Panc1 (cell line): Measurements from ENCODE around the gene ZDHHC9. TPM values are rescaled to one million over a fixed set of nuclear protein-coding genes. Genes with fewer than 3 reads are reported as not detected.

Experiments
- ATAC-seq: fragments of 200-7000 bp; cut with Tn5 transposase; 2 replicates; pipeline ENCODE4 v1.9.1; 2020; ENCODE audit warnings: mild to moderate bottlenecking, moderate library complexity
- BruUV-seq: library from RNA; stranded (reverse); fragments of 400-500 nt; replicated peaks from 2 replicates; lab custom pipeline; 2021; lab: Mats Ljungman, UMichigan
- CTCF ChIA-PET: fragments of 300-600 bp; sonication (Branson Sonifier 250); formaldehyde crosslinking; loops from one replicate; lab custom pipeline; 2022; ENCODE audit warnings: antibody characterized with exemption; lab: Charles Lee
- POLR2A ChIA-PET: fragments of 300-600 bp; sonication (Branson Sonifier 250); formaldehyde crosslinking; loops from one replicate; lab custom pipeline; 2022; ENCODE audit warnings: antibody characterized with exemption; lab: Charles Lee
- DNase-seq: peaks from one replicate; pipeline ENCODE4 v3.0.0-alpha.2; 2010; ENCODE audit warnings: low read depth, low spot score
- H3K27ac ChIP-seq: 2 replicates; pipeline ENCODE4 v1.5.1; 2011; ENCODE audit warnings: mild to moderate bottlenecking, low read length, inconsistent platforms
- H3K27me3 ChIP-seq: fragments of 200-500 bp; sonication (Bioruptor generic); 2 replicates; pipeline ENCODE4 v1.6.0; 2014; ENCODE audit warnings: low read length, inconsistent platforms; ENCODE audit not compliant: control insufficient read depth, insufficient read depth
- H3K36me3 ChIP-seq: fragments of 200-500 bp; sonication (Bioruptor generic); 2 replicates; pipeline ENCODE4 v1.5.1; 2014; ENCODE audit warnings: inconsistent platforms, mild to moderate bottlenecking, low read length, moderate library complexity; ENCODE audit not compliant: control insufficient read depth, insufficient read depth
- H3K4me1 ChIP-seq: 2 replicates; pipeline ENCODE4 v1.5.1; 2011; ENCODE audit warnings: inconsistent platforms, mild to moderate bottlenecking, low read length, moderate library complexity; ENCODE audit not compliant: control insufficient read depth, insufficient read depth
- H3K4me3 ChIP-seq, 2 experiments: 2 replicates each; pipeline ENCODE4 v1.5.1; 2011 to 2012; ENCODE audit warnings: low read depth in 2 of 2, low read length in 2 of 2, mild to moderate bottlenecking in 2 of 2, inconsistent platforms in 1 of 2, moderate library complexity in 1 of 2
- H3K9me3 ChIP-seq: fragments of 200-500 bp; sonication (Bioruptor generic); 2 replicates; pipeline ENCODE4 v1.5.1; 2014; ENCODE audit warnings: low read depth, mild to moderate bottlenecking, inconsistent platforms, low read length, moderate library complexity; ENCODE audit not compliant: control insufficient read depth, insufficient read depth
- CTCF ChIP-seq: fragments of 450-650 bp; IDR thresholded peaks from 2 replicates; pipeline ENCODE4 v1.5.1; 2017; ENCODE audit warnings: mild to moderate bottlenecking
- POLR2AphosphoS5 ChIP-seq: IDR thresholded peaks from 2 replicates; pipeline ENCODE4 v1.6.1; 2012; ENCODE audit warnings: mild to moderate bottlenecking, low read depth, low read length, moderate library complexity
- REST ChIP-seq, 2 experiments: IDR thresholded peaks; 2 replicates each; pipeline ENCODE4 v1.6.1; 2011 to 2012; ENCODE audit warnings: low read depth in 2 of 2, control low read depth in 1 of 2, low read length in 1 of 2, mild to moderate bottlenecking in 1 of 2, moderate library complexity in 1 of 2; ENCODE audit not compliant: insufficient read depth in 1 of 2
- SIN3A ChIP-seq: IDR thresholded peaks from 2 replicates; pipeline ENCODE4 v1.6.1; 2012; ENCODE audit warnings: low read depth, mild to moderate bottlenecking, low read length, moderate library complexity, borderline replicate concordance; ENCODE audit not compliant: insufficient read depth
- TCF7L2 ChIP-seq: IDR thresholded peaks from 2 replicates; pipeline ENCODE4 v1.6.1; 2011; ENCODE audit warnings: mild to moderate bottlenecking, low read depth, low read length, inconsistent platforms
- in situ Hi-C: cut with HindIII; loops from 2 replicates; pipeline ENCODE4 v1.10.0; 2016; ENCODE audit warnings: low sequenced_read_pairs, low pct_unique_long_range_greater_than_20kb
- intact Hi-C: fragments of 100-400 bp; cut with micrococcal nuclease; formaldehyde crosslinking; loops from one replicate; pipeline ENCODE4 v1.10.0; 2022; ENCODE audit not compliant: unreplicated experiment
- total RNA-seq: library from RNA; stranded (reverse); gene quantifications from one replicate; pipeline ENCODE4 v1.2.1, GENCODE V29; 2021; ENCODE audit not compliant: unreplicated experiment

The ZDHHC9 gene
- total RNA-seq, 1 experiment from 2014 or later, result 57.2 TPM

- intact Hi-C loops, result no loop called here
- no TSS peak for BruUV-seq
Measured at GRCh38 chrX:129790808-129791207, 52.9 kb downstream of the ZDHHC9 start.

GRCh38 chrX:129790146-129790545 is 53.5 kb downstream of the ZDHHC9 start:
- H3K4me1 ChIP-seq, result no peaks in the 10 kb centered on the region
- DNase-seq (no peak), ATAC-seq (no peak)
- intact Hi-C loops, result no loop called here
- no peak overlapping the region for H3K4me3 ChIP-seq
- no peaks in the 10 kb centered on the region for H3K9me3 ChIP-seq
- H3K27ac ChIP-seq, result no peak overlapping the region
- H3K27me3 ChIP-seq, result no peaks in the 10 kb centered on the region
- no peaks in the 10 kb centered on the region for H3K36me3 ChIP-seq
- TF ChIP-seq CTCF (no peak), SIN3A (no peak), POLR2AphosphoS5 (no peak), TCF7L2 (no peak), REST (IDR thresholded peaks at IDR 0.05; ENCODE audit: insufficient read depth in 1 of 2, low read depth in 2 of 2, low read length in 1 of 2) (no peak)
- ChIA-PET POLR2A (no interaction called here), CTCF (interaction anchor here (0.6 kb wide), 1 partner anchor 33 kb away, joined by 4 read pairs; no protein-coding TSS in a partner anchor)
- in situ Hi-C loops, result no loop called here
- BruUV-seq, result no TSS peak

More at GRCh38 chrX:129790808-129791207, 52.9 kb downstream of the ZDHHC9 start:
- CTCF ChIA-PET, result no interaction called here
- POLR2A ChIA-PET, result no interaction called here
- TF ChIP-seq REST (IDR thresholded peaks at IDR 0.05; ENCODE audit: insufficient read depth in 1 of 2, low read depth in 2 of 2, low read length in 1 of 2) (no peak), SIN3A (no peak), CTCF (no peak), POLR2AphosphoS5 (no peak), TCF7L2 (no peak)
- H3K36me3 ChIP-seq, result no peaks in the 10 kb centered on the region
- no peaks in the 10 kb centered on the region for H3K9me3 ChIP-seq
- H3K4me3 ChIP-seq, result no peak overlapping the region
- DNase-seq, result no peak
- in situ Hi-C loops, result no loop called here
- H3K4me1 ChIP-seq, result no peaks in the 10 kb centered on the region
- no peak overlapping the region for H3K27ac ChIP-seq
- H3K27me3 ChIP-seq, result no peaks in the 10 kb centered on the region
- no peak for ATAC-seq
